Skeletal muscle satellite cell (primary cell): Measurements from ENCODE around the gene CIDEA.
"Not testable (repeated sequence)": the region's sequence is repeated elsewhere in the genome, so short reads cannot be mapped to it uniquely, and the experiment has no call there.

Experiments
- H3K27me3 ChIP-seq: 2 replicates; pipeline ENCODE4 v1.7.0; 2013; ENCODE audit warnings: low read length; ENCODE audit not compliant: control insufficient read depth, insufficient read depth
- H3K36me3 ChIP-seq: 2 replicates; pipeline ENCODE4 v1.7.0; 2013; ENCODE audit warnings: mild to moderate bottlenecking, control low read depth, low read length; ENCODE audit not compliant: insufficient read depth
- H3K4me1 ChIP-seq: 2 replicates; pipeline ENCODE4 v1.7.0; 2013; ENCODE audit warnings: low read length; ENCODE audit not compliant: control insufficient read depth, insufficient read depth
- H3K4me2 ChIP-seq: 2 replicates; pipeline ENCODE4 v1.7.0; 2013; ENCODE audit warnings: mild to moderate bottlenecking, low read length
- H3K4me3 ChIP-seq: 2 replicates; pipeline ENCODE4 v1.7.0; 2013; ENCODE audit warnings: low read length
- H3K9ac ChIP-seq: 2 replicates; pipeline ENCODE4 v1.7.0; 2013; ENCODE audit warnings: mild to moderate bottlenecking, low read depth, low read length, moderate library complexity
- H3K9me3 ChIP-seq: replicated peaks from 2 replicates; pipeline ENCODE4 v1.7.0; 2013; ENCODE audit warnings: mild to moderate bottlenecking, control low read depth, low read length

Gene CIDEA

DNA sequence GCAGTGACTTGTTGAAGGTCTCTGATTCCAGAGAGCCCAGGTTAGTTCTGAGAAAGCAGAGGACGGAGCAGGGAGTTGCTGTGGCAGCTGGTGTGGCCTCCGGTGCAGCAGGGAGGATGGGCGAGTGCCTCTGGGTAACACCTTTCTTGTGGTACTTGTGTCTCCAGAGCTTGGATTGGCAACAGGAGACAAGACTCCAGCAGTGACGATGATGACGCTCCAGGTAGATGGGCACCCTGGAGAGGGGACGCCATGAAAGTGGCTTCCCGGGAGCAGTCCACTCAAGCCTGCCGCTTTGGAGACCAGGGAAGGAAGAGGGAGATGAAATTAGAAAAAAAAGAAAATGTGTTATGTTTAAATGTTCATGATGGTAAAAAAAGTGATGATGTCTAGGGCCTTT, 23.6 kb upstream of the CIDEA start:
- not testable (repeated sequence) for H3K36me3 ChIP-seq, H3K4me1 ChIP-seq, H3K9ac ChIP-seq, H3K27me3 ChIP-seq, H3K4me3 ChIP-seq, H3K9me3 ChIP-seq, H3K4me2 ChIP-seq

DNA sequence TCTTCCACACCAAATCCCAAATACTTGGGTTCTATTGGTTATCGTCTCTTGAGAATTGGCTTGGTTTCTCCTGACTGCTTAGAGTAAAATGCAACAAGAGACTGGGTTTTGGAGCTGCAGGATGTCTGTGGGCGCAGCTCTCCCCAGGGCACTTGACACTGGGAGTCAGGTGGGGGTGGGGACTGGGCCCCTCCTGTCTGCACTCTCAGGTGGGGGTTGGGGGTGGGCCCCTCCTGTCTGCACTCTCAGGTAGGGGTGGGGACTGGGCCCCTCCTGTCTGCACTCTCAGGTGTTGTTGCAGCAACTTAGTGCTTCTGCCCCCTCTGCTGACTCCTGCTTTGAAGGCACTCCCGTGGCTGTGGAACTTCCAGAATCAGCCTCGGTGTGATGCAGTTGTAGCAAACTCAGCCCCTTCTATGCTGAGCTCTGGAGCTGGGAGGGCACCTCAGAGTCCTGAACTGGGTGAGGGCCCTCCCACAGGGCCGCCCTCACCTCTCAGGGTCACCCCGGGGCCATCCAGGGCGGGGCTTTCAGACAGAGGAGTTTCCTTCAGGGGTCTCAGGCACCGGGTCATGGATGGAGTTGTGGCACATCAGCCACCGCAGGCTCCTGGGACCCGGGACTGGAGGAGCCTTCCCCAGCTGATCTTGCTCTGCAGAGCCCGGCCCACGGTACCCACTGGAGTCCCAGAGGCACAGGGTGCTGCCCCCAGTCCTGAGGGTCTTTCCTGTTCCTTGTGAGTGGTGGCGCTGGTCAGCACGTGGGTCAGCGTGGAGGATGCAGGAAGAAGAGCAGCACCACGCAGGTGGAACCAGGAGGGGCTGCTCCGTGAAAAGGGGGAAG, 22.9 kb upstream of the CIDEA start:
- H3K4me2 ChIP-seq = no peak overlapping the region
- no peaks in the 10 kb centered on the region for H3K9me3 ChIP-seq
- H3K9ac ChIP-seq = no peak overlapping the region
- H3K4me3 ChIP-seq = no peak overlapping the region
- no peaks in the 10 kb centered on the region for H3K36me3 ChIP-seq
- no peaks in the 10 kb centered on the region for H3K4me1 ChIP-seq
- peaks cover 14% of the 10 kb centered on the region for H3K27me3 ChIP-seq

GRCh38 chr18:12231986-12232385, 22.2 kb upstream of the CIDEA start:
- H3K9ac ChIP-seq = no peak overlapping the region
- no peaks in the 10 kb centered on the region for H3K4me1 ChIP-seq

GRCh38 chr18:12233378-12233777, 20.8 kb upstream of the CIDEA start:
- Histone ChIP-seq H3K27me3 (peaks cover 27% of the 10 kb centered on the region), H3K9ac (no peak overlapping the region), H3K9me3 (no peaks in the 10 kb centered on the region), H3K36me3 (no peaks in the 10 kb centered on the region), H3K4me2 (no peak overlapping the region), H3K4me3 (no peak overlapping the region), H3K4me1 (no peaks in the 10 kb centered on the region)

More at GRCh38 chr18:12231986-12232385, 22.2 kb upstream of the CIDEA start:
- Histone ChIP-seq H3K36me3 (no peaks in the 10 kb centered on the region), H3K9me3 (no peaks in the 10 kb centered on the region), H3K4me3 (no peak overlapping the region), H3K4me2 (no peak overlapping the region), H3K27me3 (peaks cover 21% of the 10 kb centered on the region)

GRCh38 chr18:12234451-12235190, 19.5 kb upstream of the CIDEA start:
- Histone ChIP-seq H3K9ac (no peak overlapping the region), H3K4me3 (no peak overlapping the region), H3K4me2 (no peak overlapping the region), H3K36me3 (no peaks in the 10 kb centered on the region), H3K4me1 (peaks cover 10% of the 10 kb centered on the region), H3K9me3 (no peaks in the 10 kb centered on the region), H3K27me3 (peaks cover 32% of the 10 kb centered on the region)

GRCh38 chr18:12236141-12236540, 18.0 kb upstream of the CIDEA start:
- H3K9ac ChIP-seq = no peak overlapping the region
- H3K4me2 ChIP-seq = no peak overlapping the region
- peaks cover 10% of the 10 kb centered on the region for H3K4me1 ChIP-seq
- no peak overlapping the region for H3K4me3 ChIP-seq
- peaks cover 43% of the 10 kb centered on the region for H3K27me3 ChIP-seq
- H3K9me3 ChIP-seq = no peaks in the 10 kb centered on the region
- H3K36me3 ChIP-seq = no peaks in the 10 kb centered on the region

- Histone ChIP-seq H3K9ac (no peak overlapping the region), H3K36me3 (no peaks in the 10 kb centered on the region), H3K4me2 (peak overlapping the region; percentile 2), H3K4me1 (peaks cover 10% of the 10 kb centered on the region), H3K9me3 (no peaks in the 10 kb centered on the region), H3K4me3 (no peak overlapping the region), H3K27me3 (peaks cover 53% of the 10 kb centered on the region)
Observed at GRCh38 chr18:12236934-12237832, 17.0 kb upstream of the CIDEA start.

DNA sequence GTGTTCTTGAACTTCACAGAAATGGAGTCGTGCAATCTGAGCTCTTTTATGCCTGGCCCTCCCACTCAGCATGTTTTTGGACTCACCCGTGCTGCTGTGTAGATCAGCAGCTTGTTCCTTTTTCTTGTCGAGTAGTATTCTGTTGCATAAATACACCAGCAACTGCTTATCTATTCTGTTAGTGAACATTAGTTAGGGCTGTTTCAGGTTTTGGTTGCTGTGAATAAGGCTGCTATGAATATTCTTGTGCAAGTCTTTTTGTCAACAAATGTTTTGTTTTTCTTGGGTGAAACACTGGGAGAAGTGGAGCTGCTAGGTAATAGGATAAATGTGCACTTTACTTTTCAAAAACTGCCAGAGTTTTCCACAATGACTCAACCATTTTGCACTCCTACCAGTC, 15.3 kb upstream of the CIDEA start:
- Histone ChIP-seq H3K4me2 (peak overlapping the region; percentile 23), H3K9me3 (no peaks in the 10 kb centered on the region), H3K9ac (no peak overlapping the region), H3K4me3 (no peak overlapping the region), H3K4me1 (peaks cover 10% of the 10 kb centered on the region), H3K36me3 (no peaks in the 10 kb centered on the region), H3K27me3 (peaks cover 56% of the 10 kb centered on the region)

DNA sequence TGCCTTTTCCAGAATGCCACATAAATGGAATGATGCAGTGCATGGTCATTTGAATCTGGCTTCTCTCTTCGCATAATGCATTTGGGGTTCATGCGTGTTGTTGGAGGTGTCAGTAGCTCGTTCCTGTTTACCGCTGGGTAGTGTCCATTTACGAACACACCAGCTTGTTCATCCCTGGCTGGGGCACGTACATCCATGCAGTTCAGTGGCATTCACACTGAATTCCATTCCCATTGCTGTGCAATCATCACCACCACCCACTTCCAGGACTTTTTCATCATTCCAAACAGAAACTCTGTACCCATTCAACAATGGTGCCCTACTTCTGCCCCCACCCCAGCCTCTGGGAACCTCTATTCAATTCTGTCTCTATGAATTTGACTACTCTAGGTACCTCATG, 14.7 kb upstream of the CIDEA start:
- Histone ChIP-seq H3K9ac (no peak overlapping the region), H3K4me1 (peaks cover 10% of the 10 kb centered on the region), H3K4me2 (no peak overlapping the region), H3K9me3 (no peaks in the 10 kb centered on the region), H3K36me3 (no peaks in the 10 kb centered on the region), H3K27me3 (peaks cover 55% of the 10 kb centered on the region), H3K4me3 (no peak overlapping the region)

- peaks cover 57% of the 10 kb centered on the region for H3K27me3 ChIP-seq
- H3K9ac ChIP-seq = no peak overlapping the region
- H3K4me1 ChIP-seq = peaks cover 10% of the 10 kb centered on the region
- no peaks in the 10 kb centered on the region for H3K36me3 ChIP-seq
- no peaks in the 10 kb centered on the region for H3K9me3 ChIP-seq
- H3K4me3 ChIP-seq = no peak overlapping the region
- H3K4me2 ChIP-seq = no peak overlapping the region
Observed at GRCh38 chr18:12242658-12243260, 11.4 kb upstream of the CIDEA start.

- peaks cover 60% of the 10 kb centered on the region for H3K27me3 ChIP-seq
Observed at GRCh38 chr18:12243272-12243671, 10.9 kb upstream of the CIDEA start.

More at GRCh38 chr18:12243272-12243671, 10.9 kb upstream of the CIDEA start:
- not testable (repeated sequence) for H3K9me3 ChIP-seq, H3K4me1 ChIP-seq, H3K9ac ChIP-seq, H3K4me2 ChIP-seq, H3K36me3 ChIP-seq, H3K4me3 ChIP-seq
